ENCODE results near the gene FUT8.

Gene FUT8

GRCh38 chr14:65412032-65412846 lies at the start of gene FUT8:
Gene FUT8 (plus strand): TSS chr14:65412730. CDS start chr14:65561564, 148,834 bp downstream.
- TF ChIP-seq CTCF (IDR thresholded peaks at IDR 0.05; ENCODE audit: low read length, missing control alignments): peak; percentile 51
- peak within 1 kb of the TSS; percentile 86 for H3K4me3 ChIP-seq (replicated peaks; ENCODE audit: low read depth, low read length)
- peak; percentile 98 for DNase-seq (ENCODE audit: low read depth)

GRCh38 chr14:65366802-65367565 lies 45.5 kb upstream of the FUT8 start:
- TF ChIP-seq CTCF (IDR thresholded peaks at IDR 0.05; ENCODE audit: low read length, missing control alignments): no peak
- DNase-seq (ENCODE audit: low read depth): no peak
- H3K4me3 ChIP-seq (replicated peaks; ENCODE audit: low read depth, low read length): no peak overlapping the region

GRCh38 chr14:65369560-65369959 lies 43.0 kb upstream of the FUT8 start:
- no peak for TF ChIP-seq CTCF (IDR thresholded peaks at IDR 0.05; ENCODE audit: low read length, missing control alignments)

GRCh38 chr14:65370801-65371248 lies 41.7 kb upstream of the FUT8 start:
- no peak for TF ChIP-seq CTCF (IDR thresholded peaks at IDR 0.05; ENCODE audit: low read length, missing control alignments)
- H3K4me3 ChIP-seq (replicated peaks; ENCODE audit: low read depth, low read length): no peak overlapping the region
- no peak for DNase-seq (ENCODE audit: low read depth)

More at GRCh38 chr14:65369560-65369959, 43.0 kb upstream of the FUT8 start:
- H3K4me3 ChIP-seq (replicated peaks; ENCODE audit: low read depth, low read length): no peak overlapping the region
- DNase-seq (ENCODE audit: low read depth): no peak

GRCh38 chr14:65371784-65372183 lies 40.7 kb upstream of the FUT8 start:
- no peak for TF ChIP-seq CTCF (IDR thresholded peaks at IDR 0.05; ENCODE audit: low read length, missing control alignments)

GRCh38 chr14:65373016-65373670 lies 39.4 kb upstream of the FUT8 start:
- no peak for DNase-seq (ENCODE audit: low read depth)
- no peak overlapping the region for H3K4me3 ChIP-seq (replicated peaks; ENCODE audit: low read depth, low read length)
- no peak for TF ChIP-seq CTCF (IDR thresholded peaks at IDR 0.05; ENCODE audit: low read length, missing control alignments)

More at GRCh38 chr14:65371784-65372183, 40.7 kb upstream of the FUT8 start:
- H3K4me3 ChIP-seq (replicated peaks; ENCODE audit: low read depth, low read length): no peak overlapping the region
- DNase-seq (ENCODE audit: low read depth): no peak
